ENCODE measurements around the gene ZNF469. TPM values are rescaled to one million over a fixed set of nuclear protein-coding genes. Genes with fewer than 3 reads are reported as not detected.
A peak's percentile ranks its signal among the peaks of the same experiment; 100 is the strongest.

ZNF469 gene
- total RNA-seq, 1 donor from 2014 or later: 1.5 TPM

DNA sequence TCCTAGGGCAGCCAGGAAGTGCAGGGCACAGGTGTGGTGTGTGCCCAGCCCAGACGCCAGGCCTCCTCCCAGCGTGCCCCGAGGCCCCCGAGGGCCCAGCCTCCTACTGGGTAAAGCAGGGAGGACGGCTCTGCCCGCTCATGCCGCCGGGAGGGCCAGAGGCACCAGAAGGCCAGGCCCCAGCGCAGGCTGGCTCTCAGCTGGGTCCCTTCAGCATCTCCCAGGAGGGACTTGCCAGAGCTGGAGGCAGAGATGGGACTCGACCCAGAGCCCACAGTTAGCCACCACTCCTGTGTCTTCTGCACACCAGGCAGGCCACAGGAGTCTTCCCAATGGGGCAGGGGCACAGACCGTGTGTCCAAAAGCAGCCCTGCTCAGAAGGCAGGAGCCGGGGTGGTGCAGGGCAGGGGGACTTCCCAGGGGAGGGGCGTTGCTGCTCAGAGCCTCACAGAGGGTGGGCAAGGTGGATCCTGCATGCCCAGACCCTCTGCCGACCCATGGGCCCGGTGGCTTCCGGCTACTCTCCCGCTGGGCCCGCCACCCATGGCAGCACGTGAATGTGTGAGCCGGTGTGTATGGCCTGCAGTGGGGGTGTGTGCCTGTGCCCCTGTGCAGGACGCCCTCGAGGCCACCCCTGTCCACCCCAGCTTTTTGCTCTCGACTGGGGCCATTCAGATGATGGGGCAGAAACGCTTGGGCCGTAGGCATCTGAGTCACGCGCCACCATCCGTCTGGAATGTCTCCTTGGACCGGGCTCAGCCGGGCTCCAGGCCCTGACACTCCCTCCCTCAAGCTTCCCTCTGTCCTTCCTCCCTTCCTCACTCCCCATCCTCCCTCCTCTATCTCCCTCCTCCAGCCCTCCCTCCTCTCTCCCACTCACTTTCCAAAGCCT, 5.7 kb upstream of the ZNF469 start:
- DNase-seq (ENCODE audit: low read depth): no peak

DNA sequence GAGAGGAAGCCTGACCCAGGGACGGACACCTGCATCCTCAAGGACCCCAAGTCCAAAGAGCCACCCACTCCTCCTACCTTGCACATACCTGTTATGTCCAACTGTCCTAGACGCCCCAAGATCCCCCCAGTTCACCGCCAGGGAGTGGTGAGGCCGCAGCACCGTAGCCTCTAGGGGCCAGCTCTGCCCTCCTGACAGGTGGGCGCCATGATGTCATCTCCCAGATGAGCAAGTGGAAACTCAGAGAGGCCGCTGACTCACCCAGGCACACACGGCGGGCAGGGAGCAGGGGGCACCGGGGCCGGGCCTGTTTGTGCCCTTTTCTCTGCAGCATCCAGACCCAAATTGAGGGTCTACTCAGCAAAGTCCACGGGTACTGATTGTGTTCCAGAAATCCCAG, 4.8 kb upstream of the ZNF469 start:
- DNase-seq (ENCODE audit: low read depth): no peak

DNA sequence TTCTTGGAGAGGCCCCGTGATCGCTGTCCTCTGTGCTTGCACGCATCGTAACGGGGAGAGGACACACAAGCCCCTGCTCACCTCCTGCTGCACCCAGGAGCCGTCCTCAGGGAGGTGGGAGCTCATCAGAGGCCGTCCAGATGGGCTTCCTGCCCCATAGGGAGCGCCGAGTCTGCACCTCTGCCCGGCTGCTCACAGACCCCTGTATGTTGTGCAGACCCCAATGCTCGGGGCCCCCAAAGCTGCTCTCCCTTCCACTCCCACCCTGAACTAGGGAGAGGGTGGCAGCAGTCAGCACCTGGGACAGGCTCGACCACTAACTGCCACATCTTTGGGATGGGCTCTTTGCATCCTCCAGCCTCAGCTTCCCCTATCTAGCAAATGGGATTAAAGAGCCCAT, 4.4 kb upstream of the ZNF469 start:
- DNase-seq (ENCODE audit: low read depth): no peak

DNA sequence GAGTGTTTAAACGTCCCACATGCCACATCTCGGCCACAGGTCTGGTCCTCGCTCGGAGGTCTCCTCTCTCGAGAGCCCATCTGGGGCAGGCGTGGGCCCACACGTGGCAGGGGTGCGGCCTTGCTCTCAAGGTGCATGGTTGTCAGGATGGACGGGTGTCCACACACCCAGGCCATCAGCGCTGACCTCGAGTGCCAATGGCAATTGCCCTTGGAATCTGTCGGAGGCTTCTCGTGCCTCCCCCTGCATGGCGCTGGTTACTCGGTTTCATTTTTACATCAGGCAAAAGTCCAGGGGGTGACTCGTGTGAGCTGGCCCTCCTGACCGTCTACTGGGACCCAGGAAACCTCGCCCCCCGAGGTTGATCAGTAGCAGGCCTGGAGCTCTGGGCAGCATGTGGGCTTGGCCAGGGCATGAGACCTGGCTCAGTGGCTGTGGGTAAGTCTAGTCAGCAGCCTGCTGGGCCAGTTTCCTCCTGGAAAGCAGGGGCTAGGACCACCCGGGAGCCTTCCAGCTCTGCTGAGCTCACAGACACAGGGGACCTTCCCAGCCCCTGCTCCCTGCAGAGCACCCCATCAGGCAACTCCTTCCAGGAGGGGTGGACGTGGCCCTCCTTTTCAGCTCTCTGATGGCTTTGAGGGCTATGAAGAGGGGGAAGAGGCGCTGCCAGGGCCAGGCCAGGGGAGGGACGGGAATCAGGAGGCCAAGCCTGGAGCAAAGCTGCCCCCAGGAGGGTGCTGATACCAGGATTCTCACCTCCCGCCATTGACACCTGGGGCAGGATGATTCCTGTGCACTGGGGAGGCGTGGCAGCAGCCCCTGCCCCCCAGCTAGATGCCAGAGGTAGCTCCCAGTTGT, 3.7 kb upstream of the ZNF469 start:
- DNase-seq (ENCODE audit: low read depth): no peak

DNA sequence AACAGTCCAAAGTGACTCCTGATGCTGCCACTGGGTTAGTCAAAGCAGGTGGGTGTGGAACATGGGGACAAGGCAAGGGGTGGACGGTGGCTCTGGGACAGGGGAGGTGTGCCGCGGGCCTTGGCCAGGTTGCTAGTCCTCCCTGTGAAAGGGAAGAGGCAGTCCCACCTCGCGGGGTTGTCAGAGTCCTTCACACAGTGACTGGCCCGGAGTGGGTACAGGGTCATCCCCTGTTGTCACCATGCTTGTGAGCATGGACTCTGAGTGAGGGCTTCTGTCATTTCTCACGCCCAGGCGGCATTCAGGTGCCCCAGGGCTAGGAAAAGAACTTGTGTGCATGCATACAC, 3.1 kb upstream of the ZNF469 start:
- DNase-seq (ENCODE audit: low read depth): no peak

DNA sequence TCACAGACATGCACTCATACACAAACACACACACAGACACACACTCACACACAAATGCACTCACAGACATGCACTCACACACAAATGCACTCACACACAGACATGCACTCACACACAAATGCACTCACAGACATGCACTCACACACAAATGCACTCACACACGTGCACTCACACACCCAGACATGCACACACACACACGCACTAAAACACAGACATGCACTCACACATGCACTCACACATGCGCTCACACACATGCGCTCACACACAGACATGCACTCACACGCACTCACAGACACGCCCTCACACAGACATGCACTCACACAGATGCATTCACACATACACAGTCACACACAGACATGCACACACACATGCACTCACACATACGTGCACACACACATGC, 2.7 kb upstream of the ZNF469 start:
- DNase-seq (ENCODE audit: low read depth): no peak

DNA sequence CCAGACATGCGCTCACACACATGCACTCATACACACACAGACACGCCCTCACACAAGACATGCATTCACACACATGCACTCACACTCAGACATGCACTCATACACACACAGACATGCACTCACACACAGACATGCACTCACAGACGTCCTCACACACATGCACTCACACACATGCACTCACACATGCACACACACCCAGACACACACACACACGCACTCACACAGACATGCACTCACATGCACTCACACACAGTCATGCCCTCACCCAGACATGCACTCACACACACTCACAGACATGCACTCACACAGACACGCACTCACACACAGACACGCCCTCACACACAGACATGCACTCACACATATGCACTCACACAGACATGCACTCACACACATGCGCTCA, 2.1 kb upstream of the ZNF469 start:
- DNase-seq (ENCODE audit: low read depth): no peak

DNA sequence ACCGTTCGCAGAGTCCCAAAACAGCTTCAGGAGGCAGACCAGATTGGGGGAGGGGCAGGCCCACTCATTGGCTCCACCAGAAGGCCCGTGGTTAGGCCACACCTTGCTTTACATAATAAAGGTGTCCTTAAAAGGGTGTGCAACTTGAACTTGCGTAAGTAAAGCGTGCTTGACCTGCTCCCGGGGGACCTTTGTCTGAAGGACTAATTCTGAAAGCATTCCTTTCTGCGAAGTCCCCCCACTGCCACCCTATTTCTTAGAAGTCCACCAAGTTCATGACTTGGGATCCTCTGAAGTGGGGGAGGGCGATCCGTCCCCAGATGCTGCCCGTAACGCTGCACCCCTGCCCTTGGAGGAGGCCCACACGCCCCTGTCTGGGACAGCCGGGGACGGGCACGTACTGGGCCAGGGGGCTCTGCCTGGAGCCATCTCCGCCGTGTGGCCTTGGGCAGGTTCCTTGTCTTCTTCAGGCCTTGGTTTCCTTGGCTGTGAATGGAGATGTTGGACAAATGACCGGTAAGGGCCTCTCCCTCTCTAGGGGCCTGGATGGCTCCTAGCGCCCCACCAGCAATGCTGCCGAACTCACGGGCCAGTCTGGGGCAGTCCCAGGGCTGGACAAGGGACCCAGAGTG, 823 bp upstream of the ZNF469 start:
- DNase-seq (ENCODE audit: low read depth): no peak

DNA sequence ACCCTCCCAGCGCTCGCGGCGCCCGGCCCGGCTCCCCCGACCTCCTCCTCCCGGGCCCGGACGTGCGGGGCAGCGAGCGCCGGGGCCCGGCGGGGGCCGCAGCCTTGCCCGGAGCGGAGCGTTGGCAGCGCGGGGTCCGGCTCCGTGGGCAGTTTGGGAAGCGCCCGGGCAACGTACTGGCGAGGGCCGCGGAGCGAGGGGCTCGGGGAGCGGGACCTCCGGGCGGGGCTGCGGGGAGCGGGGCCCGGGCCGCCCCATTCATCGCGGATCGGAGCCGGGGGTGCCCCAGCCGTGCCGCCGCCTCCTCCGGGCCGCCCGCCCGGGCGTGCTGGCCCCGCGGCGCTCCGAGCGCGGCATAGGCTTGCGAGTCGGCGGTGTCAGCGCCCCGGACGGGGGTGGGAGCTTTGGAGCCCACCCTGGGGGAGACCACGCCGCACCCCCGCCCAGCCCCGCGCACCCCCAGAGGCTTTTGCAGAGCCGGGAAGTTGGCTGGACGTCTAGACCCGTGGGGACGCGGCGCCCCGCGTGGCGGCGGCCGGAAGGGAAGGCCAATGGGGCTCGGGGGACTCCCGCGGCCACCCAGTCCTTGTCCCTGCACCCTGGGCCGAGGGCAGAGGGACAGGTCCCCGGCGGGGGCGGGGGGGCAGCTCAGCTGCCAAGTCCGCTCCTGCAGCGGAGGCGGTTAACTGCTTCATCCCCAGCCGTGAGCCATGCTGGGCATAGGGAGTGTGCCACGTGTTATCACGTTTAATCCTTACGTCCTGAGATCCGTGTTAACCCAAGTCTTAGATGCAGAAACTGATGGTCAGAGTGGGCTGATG, 852 bp downstream of the ZNF469 start:
- DNase-seq (ENCODE audit: low read depth): peak; percentile 65

DNA sequence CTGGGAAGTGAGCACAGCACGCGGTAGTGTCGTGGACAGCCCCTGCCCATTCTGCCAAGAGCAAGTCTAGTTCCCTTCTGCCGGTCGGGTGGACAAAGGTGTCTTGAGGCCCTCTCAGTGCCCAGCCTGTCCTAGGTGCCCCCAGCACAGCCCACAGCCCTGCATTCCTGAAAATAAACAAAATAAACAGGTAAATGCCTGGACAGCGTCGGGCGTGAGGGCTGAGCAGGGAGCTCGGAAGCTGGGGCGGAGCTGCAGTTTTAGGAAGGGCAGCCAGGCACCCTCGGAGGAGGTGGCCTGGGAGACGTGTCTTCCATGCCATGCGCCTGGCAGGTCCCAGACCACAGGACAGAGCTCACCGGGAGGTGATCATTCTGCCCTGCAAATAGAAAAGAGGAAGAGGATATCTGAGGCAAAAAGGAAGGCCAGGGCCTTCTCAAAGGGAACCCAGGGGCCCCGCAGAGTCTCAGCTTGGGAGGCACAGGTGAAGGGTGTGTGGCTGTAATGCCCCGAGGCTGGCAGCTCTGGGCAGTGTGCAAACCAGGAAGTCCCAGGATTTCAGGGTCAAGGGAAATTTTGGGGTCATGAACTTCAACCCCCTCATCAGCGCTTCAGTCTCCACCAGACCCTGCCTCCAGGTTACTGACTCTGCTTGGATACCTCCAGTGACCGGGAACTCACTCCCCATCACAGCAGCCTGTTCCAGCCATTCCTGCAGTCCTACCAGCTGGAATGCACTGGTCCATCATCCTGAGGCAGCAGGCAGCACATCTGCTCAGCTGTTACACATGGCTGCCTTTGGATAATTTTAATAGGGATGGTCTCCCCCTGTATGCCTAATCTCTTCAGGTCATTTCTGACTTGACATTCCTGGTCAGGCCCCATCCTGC, 1.7 kb downstream of the ZNF469 start:
- DNase-seq (ENCODE audit: low read depth): no peak

DNA sequence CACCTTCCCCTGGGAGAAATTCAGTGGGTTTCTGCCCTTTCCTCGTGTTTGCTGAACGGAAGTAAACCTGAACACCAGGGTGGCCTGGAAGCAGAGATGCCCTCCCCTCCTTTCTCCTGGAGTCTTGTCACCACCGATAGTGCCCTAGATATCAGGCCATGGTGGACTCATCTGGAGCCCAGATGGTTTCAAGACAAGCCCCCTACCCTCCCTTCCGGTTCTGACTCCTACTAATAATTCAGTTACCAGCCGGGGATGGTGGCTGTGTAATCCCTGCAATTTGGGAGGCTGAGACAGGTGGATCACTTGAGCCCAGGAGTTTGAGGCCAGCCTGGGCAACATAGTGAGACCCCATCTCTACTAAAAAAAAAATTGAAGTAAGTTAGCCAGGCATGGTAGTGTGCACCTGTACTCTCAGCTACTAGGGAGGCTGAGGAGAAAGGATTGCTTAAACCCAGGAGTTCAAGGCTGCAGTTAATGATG, 2.4 kb downstream of the ZNF469 start:
- DNase-seq (ENCODE audit: low read depth): no peak

DNA sequence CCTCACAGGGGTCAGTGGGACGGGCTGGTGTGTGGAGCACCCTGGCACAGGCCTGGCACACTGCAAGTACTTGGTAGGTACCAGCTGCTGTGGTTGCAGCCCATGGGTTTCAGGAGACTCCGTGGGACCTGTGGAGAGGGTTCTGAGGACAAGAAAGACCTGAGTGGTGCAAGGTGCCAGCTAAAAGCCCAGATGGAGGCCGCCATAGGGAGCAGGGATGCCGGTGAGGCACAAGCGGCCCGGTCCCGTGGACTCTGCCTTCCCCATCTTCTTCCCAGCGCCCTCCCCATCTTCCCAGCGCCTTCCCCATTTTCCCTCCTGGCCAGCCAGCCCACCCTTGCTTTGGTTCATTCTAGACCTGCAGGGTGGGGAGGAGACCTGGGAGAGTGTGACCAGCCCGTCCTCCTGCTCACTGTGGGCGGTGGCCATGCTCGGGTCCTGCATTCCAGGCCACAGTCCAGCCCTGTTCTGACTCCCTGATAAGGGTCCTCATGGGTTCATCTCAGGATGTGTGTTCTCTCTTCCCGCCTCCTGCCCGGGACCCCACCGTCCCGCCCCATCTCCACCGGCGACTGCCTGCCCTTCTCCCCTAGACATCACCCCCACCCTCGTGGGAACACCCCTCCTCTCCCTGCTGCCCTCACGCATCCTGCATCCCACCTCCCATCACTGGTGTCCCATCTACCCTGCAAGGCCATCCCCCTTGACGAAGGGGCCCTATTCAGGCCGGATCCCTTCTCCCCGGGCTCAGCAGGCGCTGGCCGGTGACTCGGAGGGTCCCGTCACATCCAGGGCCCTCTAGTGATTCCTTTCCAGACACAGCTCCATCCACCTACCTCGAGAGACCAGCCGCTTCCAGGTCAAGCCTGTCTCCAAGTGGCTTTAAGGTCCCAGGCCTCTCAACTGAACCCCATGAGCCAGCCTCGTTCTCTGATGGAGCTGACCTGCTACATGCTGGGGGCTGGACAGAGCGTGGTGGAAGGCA, 3.4 kb downstream of the ZNF469 start:
- DNase-seq (ENCODE audit: low read depth): no peak

DNA sequence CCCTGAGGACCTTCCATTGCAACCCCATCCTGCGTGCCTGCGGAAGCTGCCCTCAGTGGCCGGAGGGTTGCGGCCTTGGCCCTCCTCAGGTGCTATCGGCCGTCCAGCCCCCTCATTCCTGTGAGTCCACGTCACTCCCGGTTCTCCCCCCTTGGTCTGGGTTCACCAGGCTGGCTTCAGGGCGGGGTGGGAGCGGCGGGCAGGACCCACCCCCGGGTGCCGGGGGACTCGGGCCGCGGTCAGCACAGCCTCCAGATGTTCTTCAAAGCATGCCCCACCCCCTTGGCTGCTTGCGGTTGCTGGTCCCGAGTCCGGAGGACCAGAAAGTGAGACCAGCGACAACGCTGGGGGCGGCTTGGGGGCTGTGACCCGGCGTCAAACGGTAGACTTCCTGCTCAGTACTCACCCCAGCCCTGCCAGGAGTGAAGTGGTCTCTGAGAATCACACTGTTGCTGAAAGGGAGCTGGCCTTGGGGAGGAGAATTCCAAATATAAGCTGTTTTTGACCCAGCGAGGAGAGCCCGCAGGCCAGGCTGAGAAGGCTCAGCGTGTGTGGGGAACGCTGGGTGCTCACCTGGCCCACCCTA, 4.5 kb downstream of the ZNF469 start:
- DNase-seq (ENCODE audit: low read depth): no peak

DNA sequence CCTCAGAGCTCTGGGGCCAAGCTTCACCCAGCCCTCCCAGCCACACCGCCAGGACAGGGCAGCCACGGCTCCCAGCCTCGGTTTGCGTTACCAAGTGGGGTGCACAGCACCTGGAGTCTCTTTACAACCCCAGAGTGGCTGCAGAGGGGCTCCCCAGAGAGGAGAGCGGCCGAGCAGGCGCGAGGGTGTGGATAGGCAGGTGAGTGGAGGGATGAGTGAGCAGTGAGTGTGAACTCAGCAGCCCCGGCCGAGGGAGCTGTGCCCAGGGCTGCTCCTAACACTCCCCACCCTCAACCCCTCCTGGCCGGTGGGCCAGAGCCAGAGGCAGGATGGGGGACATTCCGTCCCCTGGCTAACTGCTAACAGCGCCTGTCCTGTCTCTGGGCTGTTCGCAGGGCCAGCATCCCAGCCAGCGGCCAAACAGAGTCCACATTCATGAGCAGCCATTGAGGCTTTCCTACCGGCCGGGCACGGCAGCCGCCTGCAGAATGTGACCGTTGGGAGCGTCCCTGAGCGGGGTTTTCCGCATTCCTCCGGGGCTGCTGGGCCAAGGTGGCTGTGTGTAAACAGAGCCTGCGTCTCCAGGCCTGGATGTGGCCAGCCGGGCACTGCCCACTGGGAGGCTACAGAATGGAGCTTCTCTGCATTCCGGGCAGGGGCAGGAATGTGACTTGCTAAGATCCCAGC, 5.3 kb downstream of the ZNF469 start:
- peak; percentile 84 for DNase-seq (ENCODE audit: low read depth)

DNA sequence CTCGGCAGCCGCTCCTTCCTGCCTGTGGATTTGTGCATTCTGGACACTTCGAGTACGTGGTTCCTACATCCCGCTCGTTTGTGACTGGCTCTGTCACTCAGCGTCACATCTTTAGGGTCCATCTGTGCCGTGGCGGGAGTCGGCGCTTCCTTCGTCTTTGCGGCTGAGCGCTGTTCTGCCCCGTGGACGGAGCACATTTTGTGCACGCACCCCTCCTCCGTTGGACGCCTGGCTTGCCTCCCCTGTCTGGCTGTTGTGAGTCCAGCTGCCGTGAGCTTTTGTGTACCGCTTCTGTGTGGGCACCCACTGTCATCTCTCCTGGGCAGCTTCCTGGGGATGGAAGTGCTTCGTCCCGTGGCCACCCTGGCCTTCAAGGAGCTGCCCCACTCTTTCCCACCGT, 6.4 kb downstream of the ZNF469 start:
- DNase-seq (ENCODE audit: low read depth): no peak

DNA sequence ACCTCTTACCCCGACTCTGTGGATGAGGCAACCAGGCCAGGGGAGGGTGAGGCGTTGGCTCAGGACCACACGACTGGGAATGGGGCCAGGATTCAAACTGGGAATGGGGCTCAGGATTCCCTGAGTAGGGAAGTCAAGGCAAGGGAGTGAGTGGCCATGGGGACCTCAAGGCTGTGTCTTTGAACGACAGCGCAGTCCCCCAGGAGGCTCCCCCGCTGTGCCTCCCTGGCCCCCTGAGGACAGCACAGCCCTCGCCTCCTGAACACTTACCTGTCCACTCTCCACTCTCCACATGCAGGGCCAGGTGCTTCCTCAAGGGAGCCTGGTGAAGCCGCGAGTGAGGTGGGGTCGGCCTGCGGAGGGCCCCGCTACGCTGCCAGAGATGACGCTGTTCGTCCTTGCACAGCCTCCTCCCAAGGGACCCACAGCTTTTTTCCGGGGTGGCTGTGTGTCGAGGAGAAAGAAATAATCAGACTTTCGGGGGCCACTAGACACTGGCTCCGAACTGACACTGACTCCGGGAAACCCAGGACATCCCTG, 6.9 kb downstream of the ZNF469 start:
- DNase-seq (ENCODE audit: low read depth): no peak

DNA sequence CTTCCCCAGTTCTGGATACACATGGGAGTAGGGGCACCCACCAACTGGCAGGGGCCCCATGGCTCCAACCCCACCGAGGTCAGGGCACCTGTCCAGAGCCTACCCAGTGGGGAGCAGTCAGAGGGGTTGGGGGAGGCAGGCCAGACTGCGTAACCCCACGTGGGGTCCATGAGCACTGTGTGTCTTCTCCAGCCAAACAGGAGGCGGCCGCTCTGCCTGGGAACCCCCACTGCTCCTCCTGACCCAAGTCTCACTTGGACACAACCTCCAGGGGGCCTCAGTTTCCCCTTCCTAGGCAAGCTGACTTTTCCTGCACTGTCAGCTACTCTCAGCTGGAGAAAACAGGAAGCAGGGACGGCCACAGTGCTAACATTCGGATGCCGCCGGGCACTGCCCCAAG, 7.5 kb downstream of the ZNF469 start:
- DNase-seq (ENCODE audit: low read depth): no peak
